SK-N-SH (cell line): ENCODE measurements around the gene NCF4. TPM values are rescaled to one million over a fixed set of nuclear protein-coding genes. Genes with fewer than 3 reads are reported as not detected.

Experiments used
- CTCF ChIA-PET: fragments of 300-600, 350-600 bp; formaldehyde crosslinking; extraction: SDS; loops from one replicate; lab custom pipeline; 2021; lab: Yijun Ruan, JAX
- POLR2A ChIA-PET: fragments of 350-600 bp; sonication (Branson Sonifier 250); formaldehyde crosslinking; extraction: SDS; loops from one replicate; lab custom pipeline; 2020; ENCODE audit warnings: antibody characterized with exemption, inconsistent platforms; lab: Yijun Ruan, JAX
- DNase-seq: peaks from one replicate; pipeline ENCODE4 v3.0.0; 2012
- H2AFZ ChIP-seq: fragments of 200-600 bp; sonication (generic); 2 replicates; pipeline ENCODE4 v1.8.1; 2016; ENCODE audit warnings: antibody characterized with exemption, mild to moderate bottlenecking, low read depth
- H3F3A ChIP-seq: fragments of 200-600 bp; sonication (generic); replicated peaks from 2 replicates; pipeline ENCODE3; 2016; ENCODE audit warnings: antibody characterized with exemption, mild to moderate bottlenecking; ENCODE audit not compliant: insufficient read depth
- H3K27ac ChIP-seq, 2 experiments: fragments of 200-500 bp in 1 of 2; fragments of 200-600 bp in 1 of 2; sonication (Bioruptor generic) in 1 of 2; sonication (generic), shearing (Covaris generic) in 1 of 2; 2 replicates each; pipeline versions ENCODE4 v1.5.1 to v1.6.1; 2014 to 2016; ENCODE audit warnings: low read depth in 2 of 2, inconsistent platforms in 1 of 2, low read length in 1 of 2, mild to moderate bottlenecking in 1 of 2, mixed read lengths in 1 of 2
- H3K27me3 ChIP-seq: fragments of 200-600 bp; sonication (generic), shearing (Covaris generic); 2 replicates; pipeline ENCODE4 v1.6.1; 2016; ENCODE audit warnings: mixed run types; ENCODE audit not compliant: insufficient read depth
- H3K36me3 ChIP-seq, 2 experiments: fragments of 200-500 bp in 1 of 2; fragments of 200-600 bp in 1 of 2; sonication (Bioruptor generic) in 1 of 2; sonication (generic) in 1 of 2; replicated peaks in 1 of 2; 2 replicates each; pipeline versions ENCODE3 to v1.5.1; 2014 to 2016; ENCODE audit warnings: low read length in 1 of 2, mild to moderate bottlenecking in 1 of 2; ENCODE audit not compliant: insufficient read depth in 2 of 2, control insufficient read depth in 1 of 2
- H3K4me1 ChIP-seq, 2 experiments: fragments of 200-500 bp in 1 of 2; fragments of 200-600 bp in 1 of 2; sonication (Bioruptor generic) in 1 of 2; sonication (generic), shearing (Covaris generic) in 1 of 2; 2 replicates each; pipeline versions ENCODE4 v1.5.1 to v1.6.1; 2014 to 2016; ENCODE audit warnings: low read depth in 1 of 2, low read length in 1 of 2, mixed run types in 1 of 2; ENCODE audit not compliant: insufficient read depth in 2 of 2, control insufficient read depth in 1 of 2
- H3K4me2 ChIP-seq: fragments of 200-600 bp; sonication (generic), shearing (Covaris generic); 2 replicates; pipeline ENCODE4 v1.6.1; 2017; ENCODE audit warnings: mixed run types
- H3K4me3 ChIP-seq, 2 experiments: fragments of 200-500 bp in 1 of 2; fragments of 200-600 bp in 1 of 2; sonication (Bioruptor generic) in 1 of 2; sonication (generic), shearing (Covaris generic) in 1 of 2; 2 replicates each; pipeline versions ENCODE4 v1.5.1 to v1.8.1; 2014 to 2016; ENCODE audit warnings: low read depth in 2 of 2, inconsistent platforms in 1 of 2, low read length in 1 of 2, mild to moderate bottlenecking in 1 of 2, mixed read lengths in 1 of 2, moderate library complexity in 1 of 2
- H3K79me2 ChIP-seq: fragments of 200-600 bp; sonication (generic); 2 replicates; pipeline ENCODE4 v1.8.1; 2017; ENCODE audit warnings: mild to moderate bottlenecking; ENCODE audit not compliant: insufficient read depth
- H3K9ac ChIP-seq: fragments of 200-600 bp; sonication (generic); 2 replicates; pipeline ENCODE4 v1.6.1; 2017; ENCODE audit warnings: mixed run types
- H3K9me2 ChIP-seq: fragments of 200-600 bp; sonication (generic); 2 replicates; pipeline ENCODE4 v1.6.1; 2017; ENCODE audit warnings: mixed run types
- H3K9me3 ChIP-seq: fragments of 200-600 bp; sonication (generic); 2 replicates; pipeline ENCODE4 v1.6.1; 2017; ENCODE audit warnings: mixed run types, mild to moderate bottlenecking, moderate library complexity
- H4K20me1 ChIP-seq: fragments of 200-600 bp; sonication (generic); 2 replicates; pipeline ENCODE4 v1.6.1; 2017; ENCODE audit warnings: mild to moderate bottlenecking, mixed run types; ENCODE audit not compliant: insufficient read depth
- CHD2 ChIP-seq: fragments of 150-350 bp; IDR thresholded peaks from 2 replicates; pipeline ENCODE4 v1.6.1; 2018; ENCODE audit warnings: low read length; ENCODE audit not compliant: partially characterized antibody
- CTCF ChIP-seq: fragments of 200-600 bp; sonication (generic); IDR thresholded peaks from 2 replicates; pipeline ENCODE4 v1.6.1; 2017; ENCODE audit warnings: antibody characterized with exemption, mild to moderate bottlenecking, moderate library complexity
- ELF1 ChIP-seq: IDR thresholded peaks from 2 replicates; pipeline ENCODE4 v1.4.0; 2012
- EP300 ChIP-seq, 2 experiments: IDR thresholded peaks; 2 replicates each; pipeline versions ENCODE4 v1.4.0 to v1.6.1; 2012; ENCODE audit warnings: borderline replicate concordance in 1 of 2, low read depth in 1 of 2, low read length in 1 of 2
- FOSL2 ChIP-seq: IDR thresholded peaks from 2 replicates; pipeline ENCODE4 v1.4.0; 2012; ENCODE audit warnings: low read depth, mild to moderate bottlenecking, moderate library complexity, borderline replicate concordance
- FOXJ3 ChIP-seq: sonication (generic); formaldehyde crosslinking; IDR thresholded peaks from 2 replicates; pipeline ENCODE4 v1.5.1; 2020; ENCODE audit warnings: mild to moderate bottlenecking, missing genetic modification reagents
- GABPA ChIP-seq: IDR thresholded peaks from 2 replicates; pipeline ENCODE4 v1.4.0; 2012; ENCODE audit warnings: low read depth, mild to moderate bottlenecking
- GATA2 ChIP-seq: sonication (generic); formaldehyde crosslinking; IDR thresholded peaks from 2 replicates; pipeline ENCODE4 v1.5.0; 2020; ENCODE audit warnings: mild to moderate bottlenecking, missing genetic modification reagents
- MAX ChIP-seq: IDR thresholded peaks from 2 replicates; pipeline ENCODE4 v1.4.0; 2012; ENCODE audit warnings: low read depth
- MEF2A ChIP-seq: IDR thresholded peaks from 2 replicates; pipeline ENCODE4 v1.4.0; 2012; ENCODE audit warnings: low read depth, borderline replicate concordance
- MXI1 ChIP-seq: IDR thresholded peaks from 2 replicates; pipeline ENCODE4 v1.6.1; 2012; ENCODE audit warnings: mild to moderate bottlenecking, low read depth, low read length, improper control_type of control experiment
- NRF1 ChIP-seq: IDR thresholded peaks from 2 replicates; pipeline ENCODE4 v1.6.1; 2012; ENCODE audit warnings: low read depth, mild to moderate bottlenecking, low read length
- PBX3 ChIP-seq: IDR thresholded peaks from 2 replicates; pipeline ENCODE4; 2012
- POLR2AphosphoS5 ChIP-seq: IDR thresholded peaks from 2 replicates; pipeline ENCODE4 v1.6.1; 2012; ENCODE audit warnings: low read depth, low read length
- RCOR1 ChIP-seq: fragments of 150-350 bp; IDR thresholded peaks from 2 replicates; pipeline ENCODE4 v1.6.1; 2017; ENCODE audit warnings: antibody characterized with exemption, low read length
- RFX5 ChIP-seq: IDR thresholded peaks from 2 replicates; pipeline ENCODE4 v1.6.1; 2012; ENCODE audit warnings: mild to moderate bottlenecking, improper control_type of control experiment, low read length
- SMC3 ChIP-seq: IDR thresholded peaks from 2 replicates; pipeline ENCODE4 v1.6.1; 2012; ENCODE audit warnings: low read depth, low read length, improper control_type of control experiment
- TCF12 ChIP-seq: IDR thresholded peaks from 2 replicates; pipeline ENCODE4 v1.4.0; 2012
- TEAD4 ChIP-seq: IDR thresholded peaks from 2 replicates; pipeline ENCODE4 v1.4.0; 2012; ENCODE audit warnings: mild to moderate bottlenecking, borderline replicate concordance; ENCODE audit not compliant: insufficient read depth
- USF1 ChIP-seq: IDR thresholded peaks from 2 replicates; pipeline ENCODE4 v1.4.0; 2012; ENCODE audit warnings: low read depth, borderline replicate concordance
- WGBS: methylation state at CpG from one replicate; pipeline ENCODE4 v1.1.6; 2017; ENCODE audit warnings: low lambda C conversion rate; 5-methylcytosine and 5-hydroxymethylcytosine counted together
- polyA plus RNA-seq, 3 experiments: library from polyadenylated mRNA; depleted of rRNA; stranded (reverse); fragments of >200 nt; gene quantifications; 2 replicates each; pipeline ENCODE4 v1.2.3, GENCODE V29; 2012

Gene NCF4
- polyA plus RNA-seq, 1 of the 3 experiments (the other 2 are of a cell fraction), result not detected

- Histone ChIP-seq H3K36me3 (no peaks in the 10 kb centered on the region), H3K9me2 (no peaks in the 10 kb centered on the region), H4K20me1 (no peaks in the 10 kb centered on the region), H2AFZ (no peak overlapping the region), H3K4me2 (no peak overlapping the region), H3K4me3 (no peak overlapping the region), H3K79me2 (no peaks in the 10 kb centered on the region), H3K9me3 (no peaks in the 10 kb centered on the region), H3F3A (no peaks in the 10 kb centered on the region), H3K9ac (no peak overlapping the region), H3K27ac (no peak overlapping the region), H3K27me3 (peaks cover 5% of the 10 kb centered on the region; the same call in 1 of the 2 replicates), H3K4me1 (no peaks in the 10 kb centered on the region)
- DNase-seq, result no peak
- no peak for TF ChIP-seq SMC3
- no peak for TF ChIP-seq FOXJ3
- no peak for TF ChIP-seq GABPA
- no peak for TF ChIP-seq EP300 (IDR thresholded peaks at IDR 0.05; ENCODE audit: borderline replicate concordance in 1 of 2, low read depth in 1 of 2, low read length in 1 of 2)
- no peak for TF ChIP-seq RFX5
- no peak for TF ChIP-seq CHD2
- no peak for TF ChIP-seq NRF1
- no peak for TF ChIP-seq TEAD4
- no peak for TF ChIP-seq TCF12
- TF ChIP-seq RCOR1, result no peak
- TF ChIP-seq ELF1, result no peak
- no peak for TF ChIP-seq FOSL2
- no peak for TF ChIP-seq PBX3
- TF ChIP-seq MXI1, result no peak
- TF ChIP-seq MEF2A, result no peak
- no peak for TF ChIP-seq POLR2AphosphoS5
- TF ChIP-seq USF1, result no peak
- TF ChIP-seq MAX, result no peak
- no peak for TF ChIP-seq GATA2 (CRISPR knock-in tag)
- TF ChIP-seq CTCF, result no peak
- ChIA-PET CTCF (interaction anchor here (1.2 to 3.3 kb wide), 2 partner anchors 19 to 27 kb away, joined by 4 to 21 read pairs; no protein-coding TSS in a partner anchor), POLR2A (no interaction called here)
- WGBS, result 72% methylated on average over 5 of the region's 5 CpGs
These were observed 31.3 kb upstream of the NCF4 start for GRCh38 chr22:36829370-36830002.
